Naive thymus-derived CD4-positive, alpha-beta T cell (primary cell): ENCODE data around the gene METTL13. TPM values are rescaled to one million over a fixed set of nuclear protein-coding genes. Genes with fewer than 3 reads are reported as not detected.

Source experiments
- ATAC-seq: fragments of 150-1000 bp; cut with Tn5 transposase; 2 replicates; pipeline ENCODE4 v1.10.0; 2021; ENCODE audit warnings: mild to moderate bottlenecking, moderate library complexity
- CTCF ChIA-PET: fragments of 350-600 bp; sonication (Branson Sonifier 250); formaldehyde crosslinking; loops from one replicate; lab custom pipeline; 2021; ENCODE audit warnings: antibody characterized with exemption; lab: Charles Lee
- POLR2A ChIA-PET: fragments of 350-600 bp; sonication (Branson Sonifier 250); formaldehyde crosslinking; loops from one replicate; lab custom pipeline; 2021; ENCODE audit warnings: antibody characterized with exemption, inconsistent platforms; lab: Charles Lee
- DNase-seq, 9 donors: peaks; one replicate each; pipeline versions ENCODE4 v3.0.0 to v3.0.0-alpha.2; 2020 to 2022; ENCODE audit warnings: mixed read lengths in 1 of 9
- H3K27ac ChIP-seq: one replicate; pipeline ENCODE4 v1.7.0; 2013; ENCODE audit warnings: mild to moderate bottlenecking, low read depth, low read length, moderate library complexity
- H3K27me3 ChIP-seq, 2 donors: one replicate each; pipeline ENCODE4 v1.7.0; 2013; ENCODE audit warnings: low read length in 2 of 2, mild to moderate bottlenecking in 2 of 2, moderate library complexity in 2 of 2; ENCODE audit not compliant: control insufficient read depth in 2 of 2, insufficient read depth in 2 of 2
- H3K36me3 ChIP-seq, 3 experiments: 1 replicate in 2 of 3; 2 replicates in 1 of 3; pipeline ENCODE4 v1.7.0; 2013; ENCODE audit warnings: low read length in 3 of 3, mild to moderate bottlenecking in 3 of 3, moderate library complexity in 1 of 3; ENCODE audit not compliant: insufficient read depth in 3 of 3, control insufficient read depth in 2 of 3
- H3K4me1 ChIP-seq, 2 donors: one replicate each; pipeline ENCODE4 v1.7.0; 2013; ENCODE audit warnings: low read length in 2 of 2, mild to moderate bottlenecking in 2 of 2, moderate library complexity in 1 of 2; ENCODE audit not compliant: control insufficient read depth in 2 of 2, insufficient read depth in 2 of 2
- H3K4me3 ChIP-seq: 2 replicates; pipeline ENCODE4 v1.7.0; 2013; ENCODE audit warnings: mild to moderate bottlenecking, low read length
- H3K9me3 ChIP-seq, 3 experiments: 1 replicate in 2 of 3; 2 replicates in 1 of 3; pipeline ENCODE4 v1.7.0; 2013; ENCODE audit warnings: low read length in 3 of 3; ENCODE audit not compliant: control insufficient read depth in 2 of 3
- H3K27ac Mint-ChIP-seq, 9 donors: one replicate each; pipeline ENCODE4 v1.8.0; 2020 to 2022; ENCODE audit warnings: mixed read lengths in 9 of 9, mild to moderate bottlenecking in 8 of 9, moderate library complexity in 5 of 9, inconsistent platforms in 2 of 9
- H3K27me3 Mint-ChIP-seq, 5 donors: one replicate each; pipeline ENCODE4 v1.8.0; 2021 to 2022; ENCODE audit warnings: mixed read lengths in 5 of 5, mild to moderate bottlenecking in 1 of 5
- H3K36me3 Mint-ChIP-seq, 5 donors: one replicate each; pipeline ENCODE4 v1.8.0; 2020 to 2022; ENCODE audit warnings: mixed read lengths in 5 of 5, mild to moderate bottlenecking in 3 of 5, inconsistent platforms in 1 of 5
- H3K4me1 Mint-ChIP-seq, 7 donors: one replicate each; pipeline ENCODE4 v1.8.0; 2020 to 2022; ENCODE audit warnings: mixed read lengths in 7 of 7, mild to moderate bottlenecking in 3 of 7, inconsistent platforms in 1 of 7
- H3K4me3 Mint-ChIP-seq, 10 donors: one replicate each; pipeline ENCODE4 v1.8.0; 2020 to 2022; ENCODE audit warnings: mild to moderate bottlenecking in 10 of 10, mixed read lengths in 10 of 10, moderate library complexity in 6 of 10, inconsistent platforms in 2 of 10
- H3K9me3 Mint-ChIP-seq, 11 donors: one replicate each; pipeline ENCODE4 v1.8.0; 2020 to 2022; ENCODE audit warnings: mixed read lengths in 11 of 11, mild to moderate bottlenecking in 4 of 11, inconsistent platforms in 1 of 11, moderate library complexity in 1 of 11
- intact Hi-C, 2 donors: fragments of 100-400 bp; cut with micrococcal nuclease; formaldehyde crosslinking; loops; one replicate each; pipeline ENCODE4 v1.15.1; 2023
- polyA plus RNA-seq, 2 donors: library from polyadenylated mRNA; unstranded; fragments of 300-500 nt; fragmentation: Illumina TruSeq; gene quantifications; one replicate each; pipeline ENCODE4 v1.2.3, GENCODE V29; 2021
- total RNA-seq, 6 experiments: library from RNA in 5 of 6; stranded (reverse) in 5 of 6; gene quantifications; 1 replicate in 5 of 6; 2 replicates in 1 of 6; pipeline ENCODE4 v1.2.3 and lab custom pipeline; 2021 to 2026

The METTL13 gene
- total and polyA plus RNA-seq, 7 experiments from 2014 or later = 15.6 to 55.7 (median 35.0) TPM

DNA sequence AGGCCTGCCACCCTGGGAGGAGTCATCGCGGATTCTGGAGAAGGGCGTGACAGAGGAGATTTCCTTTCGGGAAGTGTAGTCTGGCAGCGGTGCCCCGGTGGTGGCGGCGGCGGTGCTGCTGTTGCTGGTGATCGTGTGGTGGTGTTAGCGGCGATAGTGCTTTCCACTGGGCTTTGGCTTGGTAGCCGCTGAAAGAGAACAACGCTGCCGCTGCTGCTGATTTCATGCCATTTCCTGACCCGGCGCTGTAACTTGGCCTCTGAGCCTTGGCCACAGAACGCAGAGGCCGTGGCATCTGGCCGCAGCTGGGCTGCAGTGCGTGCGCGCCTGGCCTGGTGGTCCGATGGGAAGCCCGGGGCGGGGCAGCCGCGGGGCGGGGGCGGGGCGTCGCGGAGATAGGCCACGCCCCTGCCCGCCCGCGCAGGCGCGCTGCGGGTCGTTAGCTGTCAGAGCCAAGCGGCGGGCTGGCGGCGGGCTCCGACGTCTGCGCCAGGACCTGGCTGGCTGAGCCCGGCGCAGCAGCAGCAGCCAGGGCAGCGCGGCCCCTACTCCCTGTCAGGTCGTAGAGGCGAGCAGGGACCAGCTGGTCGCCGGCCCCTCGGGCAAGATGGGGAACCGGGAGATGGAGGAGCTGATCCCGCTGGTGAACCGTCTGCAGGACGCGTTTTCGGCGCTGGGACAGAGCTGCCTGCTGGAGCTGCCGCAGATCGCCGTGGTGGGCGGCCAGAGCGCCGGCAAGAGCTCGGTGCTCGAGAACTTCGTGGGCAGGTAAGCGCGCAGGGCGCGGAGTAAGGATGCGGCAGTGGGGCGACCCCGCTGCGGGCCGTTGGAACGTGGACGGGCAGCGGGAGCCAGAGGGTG is 59.8 kb downstream of the METTL13 start, which contains the start of gene DNM3:
DNM3 (plus strand) TSS at position 449 of the 861 bp plus-strand sequence; CDS start at position 608, 159 bp downstream.
- H3K27ac ChIP-seq = peak within 1 kb of the TSS; percentile 64

DNA sequence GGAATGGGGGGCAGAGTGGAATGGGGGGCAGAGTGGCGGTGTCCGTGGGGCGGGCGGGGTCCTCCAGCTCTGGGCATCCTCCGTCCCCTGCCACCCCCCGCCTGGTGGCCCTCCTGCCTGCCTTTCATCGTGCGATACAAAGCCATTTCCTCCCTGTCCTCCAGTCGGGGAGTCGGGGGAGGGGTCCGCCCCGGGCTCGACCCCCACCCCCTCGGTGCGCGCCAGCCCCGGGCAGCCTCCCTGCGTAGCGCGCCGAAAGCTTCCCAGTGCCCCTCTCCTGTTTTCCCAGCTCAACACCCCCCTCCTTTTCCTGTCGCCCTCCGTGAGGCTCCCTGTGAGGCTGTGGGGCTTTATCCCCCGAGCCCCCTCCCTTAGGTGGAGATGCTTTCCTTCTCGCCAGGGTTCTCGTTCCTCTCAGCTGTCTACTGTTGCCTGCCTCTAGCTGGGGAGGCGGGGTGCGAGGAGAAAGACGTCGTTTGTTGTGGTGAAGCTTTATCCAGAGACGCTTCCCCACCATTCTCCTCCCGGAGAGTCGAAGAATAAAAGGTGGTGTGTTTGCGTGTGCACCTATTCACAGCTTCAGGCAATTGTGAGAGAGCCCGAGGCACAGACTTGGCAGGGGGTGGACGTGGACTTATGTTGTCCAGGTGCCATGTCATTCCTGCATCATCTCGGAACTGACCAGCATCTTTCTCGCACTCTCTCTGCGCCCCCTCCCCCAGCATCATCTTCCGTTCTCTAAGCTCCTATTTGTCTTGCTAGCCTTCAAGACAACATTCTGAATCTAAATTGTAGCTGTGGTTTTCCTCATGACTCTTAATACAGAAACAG is 60.7 kb downstream of the METTL13 start:
- Mint-ChIP-seq H3K9me3 (peaks cover 0 to 2% (median 0%) of the 10 kb centered on the region in 11 donors), H3K4me3 (peak overlapping the region; percentile 85 to 93 (median 90)), H3K27ac (peak overlapping the region; percentile 6 to 95 (median 81)), H3K4me1 (peaks cover 15 to 19% (median 18%) of the 10 kb centered on the region in 7 donors), H3K27me3 (peaks cover 12 to 44% (median 16%) of the 10 kb centered on the region in 5 donors), H3K36me3 (peaks cover 0 to 2% (median 0%) of the 10 kb centered on the region in 5 donors)
- Histone ChIP-seq H3K4me1 (peaks cover 0 to 6% of the 10 kb centered on the region in 2 donors), H3K27me3 (peaks cover 3 to 16% of the 10 kb centered on the region in 2 donors), H3K9me3 (no peaks in the 10 kb centered on the region), H3K36me3 (peaks cover 0 to 4% (median 0%) of the 10 kb centered on the region in 3 experiments), H3K4me3 (peak overlapping the region; percentile 80), H3K27ac (peak overlapping the region; percentile 64)
- ATAC-seq = no peak
- intact Hi-C loops = loop anchor here (1.0 to 5.0 kb wide), 11 partner anchors 41 to 1950 kb away; partner anchors contain the start of genes METTL13 (in 2 of the 2), PRRC2C (in 2 of the 2), VAMP4 (in 2 of the 2) and FMO4 (in 1 of the 2)
- ChIA-PET POLR2A (interaction anchor here (0.7 to 2.1 kb wide), 6 partner anchors 61 to 689 kb away, joined by 3 to 12 read pairs (median 4); partner anchors contain the start of genes METTL13, PRRC2C and VAMP4), CTCF (interaction anchor here (1.0 kb wide), 1 partner anchor 42 kb away, joined by 3 read pairs; no protein-coding TSS in a partner anchor)
- peak in 8 of 9 donors; percentile 10 to 28 (median 18) for DNase-seq

More for the DNA sequence above, 59.8 kb downstream of the METTL13 start, which contains the start of gene DNM3:
- intact Hi-C loops = loop anchor here (1.0 to 5.0 kb wide), 10 partner anchors 60 to 1949 kb away; partner anchors contain the start of genes METTL13 (in 2 of the 2), PRRC2C (in 2 of the 2), VAMP4 (in 2 of the 2) and FMO4 (in 1 of the 2)
- Mint-ChIP-seq H3K36me3 (peaks cover 0 to 2% (median 0%) of the 10 kb centered on the region in 5 donors), H3K9me3 (peaks cover 0 to 2% (median 0%) of the 10 kb centered on the region in 11 donors), H3K27ac (peak within 1 kb of the TSS; percentile 76 to 95 (median 83)), H3K4me1 (peaks cover 15 to 19% (median 18%) of the 10 kb centered on the region in 7 donors), H3K4me3 (peak within 1 kb of the TSS; percentile 85 to 93 (median 90)), H3K27me3 (peaks cover 12 to 44% (median 16%) of the 10 kb centered on the region in 5 donors)
- ChIA-PET POLR2A (interaction anchor here (0.7 to 2.1 kb wide), 6 partner anchors 60 to 690 kb away, joined by 3 to 12 read pairs (median 4); partner anchors contain the start of genes METTL13, PRRC2C and VAMP4), CTCF (interaction anchor here (1.0 kb wide), 1 partner anchor 41 kb away, joined by 3 read pairs; no protein-coding TSS in a partner anchor)
- Histone ChIP-seq H3K36me3 (peaks cover 0 to 4% (median 0%) of the 10 kb centered on the region in 3 experiments), H3K4me1 (peaks cover 0 to 6% of the 10 kb centered on the region in 2 donors), H3K4me3 (peak within 1 kb of the TSS; percentile 80), H3K27me3 (peaks cover 3 to 16% of the 10 kb centered on the region in 2 donors), H3K9me3 (no peaks in the 10 kb centered on the region)
- ATAC-seq (peak; percentile 97), DNase-seq (peak; percentile 71 to 90 (median 86))

- H3K4me3 Mint-ChIP-seq = no peak overlapping the region
- peaks cover 15 to 19% (median 18%) of the 10 kb centered on the region in 7 donors for H3K4me1 Mint-ChIP-seq
- CTCF ChIA-PET = no interaction called here
- Histone ChIP-seq H3K9me3 (no peaks in the 10 kb centered on the region), H3K4me3 (no peak overlapping the region), H3K27me3 (peaks cover 3 to 16% of the 10 kb centered on the region in 2 donors), H3K27ac (no peak overlapping the region), H3K36me3 (peaks cover 0 to 4% (median 0%) of the 10 kb centered on the region in 3 experiments), H3K4me1 (peaks cover 0 to 6% of the 10 kb centered on the region in 2 donors)
- no peak for DNase-seq
- ATAC-seq = no peak
- intact Hi-C loops = loop anchor here (5.0 kb wide), 6 partner anchors 197 to 1952 kb away; partner anchors contain the start of genes GORAB (in 1 of the 2), PIGC (in 1 of the 2), PRRC2C (in 1 of the 2) and SCYL3 (in 1 of the 2)
- peaks cover 12 to 50% (median 16%) of the 10 kb centered on the region in 5 donors for H3K27me3 Mint-ChIP-seq
- peaks cover 0 to 2% (median 0%) of the 10 kb centered on the region in 5 donors for H3K36me3 Mint-ChIP-seq
- POLR2A ChIA-PET = no interaction called here
- no peak overlapping the region for H3K27ac Mint-ChIP-seq
- H3K9me3 Mint-ChIP-seq = peaks cover 0 to 2% (median 0%) of the 10 kb centered on the region in 11 donors
These were observed 62.9 kb downstream of the METTL13 start for GRCh38 chr1:171844381-171844780.

DNA sequence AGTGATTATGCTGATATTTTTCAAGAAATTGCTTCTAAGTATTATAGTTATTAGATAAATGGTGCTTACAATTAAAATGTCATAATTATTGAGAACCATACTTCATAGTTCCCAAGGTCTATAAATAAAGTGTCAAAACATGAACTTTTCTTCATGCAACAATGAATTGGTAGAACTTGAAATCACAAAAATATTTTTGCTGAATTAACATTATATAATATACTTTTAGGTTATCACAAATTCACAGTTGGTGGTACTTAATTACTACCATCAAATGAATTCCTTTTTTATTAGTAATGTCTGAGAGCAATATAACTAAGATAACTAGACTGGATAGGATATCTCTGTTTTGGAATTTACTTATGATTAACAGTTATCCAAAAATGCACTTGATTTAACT is 64.5 kb downstream of the METTL13 start:
- DNase-seq (no peak), ATAC-seq (no peak)
- intact Hi-C loops = no loop called here
- H3K9me3 ChIP-seq = no peaks in the 10 kb centered on the region
- peaks cover 8 to 13% (median 11%) of the 10 kb centered on the region in 7 donors for H3K4me1 Mint-ChIP-seq
- ChIA-PET CTCF (no interaction called here), POLR2A (no interaction called here)
- H3K36me3 Mint-ChIP-seq = no peaks in the 10 kb centered on the region
- no peak overlapping the region for H3K4me3 ChIP-seq
- H3K36me3 ChIP-seq = peaks cover 0 to 4% (median 0%) of the 10 kb centered on the region in 3 experiments
- H3K27ac Mint-ChIP-seq = no peak overlapping the region
- no peak overlapping the region for H3K4me3 Mint-ChIP-seq
- peaks cover 12 to 47% (median 16%) of the 10 kb centered on the region in 5 donors for H3K27me3 Mint-ChIP-seq
- H3K4me1 ChIP-seq = peaks cover 0 to 6% of the 10 kb centered on the region in 2 donors
- H3K27me3 ChIP-seq = peaks cover 3 to 16% of the 10 kb centered on the region in 2 donors
- H3K27ac ChIP-seq = no peak overlapping the region
- H3K9me3 Mint-ChIP-seq = no peaks in the 10 kb centered on the region
